Calu3 (cell line): ENCODE results near the gene CSF1. TPM values are rescaled to one million over a fixed set of nuclear protein-coding genes. Genes with fewer than 3 reads are reported as not detected.
A peak's percentile ranks its signal among the peaks of the same experiment; 100 is the strongest.

Experiments used
- BruUV-seq: library from RNA; stranded (reverse); fragments of 400-500 nt; replicated peaks from 2 replicates; lab custom pipeline; 2021; lab: Mats Ljungman, UMichigan
- CTCF ChIA-PET: fragments of 300-600 bp; sonication (Branson Sonifier 250); formaldehyde crosslinking; loops from one replicate; lab custom pipeline; 2022; ENCODE audit warnings: antibody characterized with exemption; lab: Charles Lee
- DNase-seq: peaks from one replicate; pipeline ENCODE4 v3.0.0; 2022
- H3K27ac Mint-ChIP-seq: one replicate; pipeline ENCODE4 v1.8.0; 2022; ENCODE audit warnings: mixed read lengths; ENCODE audit not compliant: unreplicated experiment
- H3K27me3 Mint-ChIP-seq: one replicate; pipeline ENCODE4 v1.8.0; 2022; ENCODE audit warnings: mixed read lengths; ENCODE audit not compliant: unreplicated experiment
- H3K36me3 Mint-ChIP-seq: one replicate; pipeline ENCODE4 v1.8.0; 2022; ENCODE audit warnings: mild to moderate bottlenecking, moderate library complexity, mixed read lengths; ENCODE audit not compliant: insufficient read depth, unreplicated experiment
- H3K4me1 Mint-ChIP-seq: one replicate; pipeline ENCODE4 v1.8.0; 2022; ENCODE audit warnings: mild to moderate bottlenecking, low read depth, mixed read lengths; ENCODE audit not compliant: unreplicated experiment
- H3K4me3 Mint-ChIP-seq: one replicate; pipeline ENCODE4 v1.8.0; 2022; ENCODE audit warnings: mild to moderate bottlenecking, low read depth, moderate library complexity, mixed read lengths; ENCODE audit not compliant: unreplicated experiment
- H3K9me3 Mint-ChIP-seq: one replicate; pipeline ENCODE4 v1.8.0; 2022; ENCODE audit warnings: low read depth, mixed read lengths; ENCODE audit not compliant: unreplicated experiment
- intact Hi-C: fragments of 100-400 bp; cut with micrococcal nuclease; formaldehyde crosslinking; loops from one replicate; pipeline ENCODE4 v1.10.0; 2022; ENCODE audit not compliant: unreplicated experiment
- total RNA-seq: library from RNA; stranded (reverse); gene quantifications from 2 replicates; pipeline ENCODE4 v1.2.3, GENCODE V29; 2022
- TF ChIP-seq, protein P1 (sequence below): fragments of 200-600 bp; IDR thresholded peaks from one replicate; pipeline ENCODE4 v1.8.0; 2022; ENCODE audit warnings: antibody characterized with exemption; ENCODE audit not compliant: unreplicated experiment

CSF1 gene
- total RNA-seq, 1 experiment from 2014 or later, result 10.8 TPM

DNA sequence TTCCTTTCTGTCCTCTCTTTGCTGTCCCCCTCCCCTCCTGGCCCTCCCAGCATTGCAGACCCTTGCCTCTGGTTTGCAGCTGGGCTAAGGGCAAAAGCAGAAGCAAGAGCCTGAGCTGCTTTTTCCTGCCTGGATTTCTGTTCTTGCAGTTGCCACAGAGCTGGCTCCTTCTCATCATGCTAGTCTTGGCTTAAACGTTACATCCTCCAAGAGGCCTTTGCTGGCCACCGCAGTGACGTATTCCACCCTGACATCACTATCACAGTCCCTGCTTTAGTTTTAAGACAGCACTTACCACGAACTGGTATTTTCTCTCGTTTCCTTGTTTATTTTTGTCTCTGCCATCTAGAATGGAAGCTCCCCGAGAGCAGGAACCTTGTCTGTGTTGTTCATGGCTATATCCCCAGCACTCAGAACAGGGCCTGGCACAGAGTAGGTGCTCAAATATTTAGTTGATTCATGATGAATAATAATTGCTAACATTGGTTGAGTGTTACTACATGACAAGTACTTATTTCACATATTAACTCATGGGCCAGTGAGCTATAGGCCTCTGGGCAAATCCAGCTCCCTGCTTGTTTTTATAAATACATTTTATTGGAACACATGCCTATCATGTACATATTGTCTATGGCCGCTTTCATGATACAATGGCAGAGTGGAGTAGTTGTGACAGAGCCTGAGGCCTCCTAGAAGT, 13.2 kb upstream of the CSF1 start:
- TF ChIP-seq, protein P1, sequence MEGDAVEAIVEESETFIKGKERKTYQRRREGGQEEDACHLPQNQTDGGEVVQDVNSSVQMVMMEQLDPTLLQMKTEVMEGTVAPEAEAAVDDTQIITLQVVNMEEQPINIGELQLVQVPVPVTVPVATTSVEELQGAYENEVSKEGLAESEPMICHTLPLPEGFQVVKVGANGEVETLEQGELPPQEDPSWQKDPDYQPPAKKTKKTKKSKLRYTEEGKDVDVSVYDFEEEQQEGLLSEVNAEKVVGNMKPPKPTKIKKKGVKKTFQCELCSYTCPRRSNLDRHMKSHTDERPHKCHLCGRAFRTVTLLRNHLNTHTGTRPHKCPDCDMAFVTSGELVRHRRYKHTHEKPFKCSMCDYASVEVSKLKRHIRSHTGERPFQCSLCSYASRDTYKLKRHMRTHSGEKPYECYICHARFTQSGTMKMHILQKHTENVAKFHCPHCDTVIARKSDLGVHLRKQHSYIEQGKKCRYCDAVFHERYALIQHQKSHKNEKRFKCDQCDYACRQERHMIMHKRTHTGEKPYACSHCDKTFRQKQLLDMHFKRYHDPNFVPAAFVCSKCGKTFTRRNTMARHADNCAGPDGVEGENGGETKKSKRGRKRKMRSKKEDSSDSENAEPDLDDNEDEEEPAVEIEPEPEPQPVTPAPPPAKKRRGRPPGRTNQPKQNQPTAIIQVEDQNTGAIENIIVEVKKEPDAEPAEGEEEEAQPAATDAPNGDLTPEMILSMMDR, result no peak
- Mint-ChIP-seq H3K4me1 (peaks cover 22% of the 10 kb centered on the region), H3K4me3 (no peak overlapping the region), H3K9me3 (no peaks in the 10 kb centered on the region), H3K27me3 (no peaks in the 10 kb centered on the region), H3K27ac (no peak overlapping the region), H3K36me3 (no peaks in the 10 kb centered on the region)
- intact Hi-C loops, result no loop called here
- CTCF ChIA-PET, result no interaction called here
- BruUV-seq, result no TSS peak
- no peak for DNase-seq

DNA sequence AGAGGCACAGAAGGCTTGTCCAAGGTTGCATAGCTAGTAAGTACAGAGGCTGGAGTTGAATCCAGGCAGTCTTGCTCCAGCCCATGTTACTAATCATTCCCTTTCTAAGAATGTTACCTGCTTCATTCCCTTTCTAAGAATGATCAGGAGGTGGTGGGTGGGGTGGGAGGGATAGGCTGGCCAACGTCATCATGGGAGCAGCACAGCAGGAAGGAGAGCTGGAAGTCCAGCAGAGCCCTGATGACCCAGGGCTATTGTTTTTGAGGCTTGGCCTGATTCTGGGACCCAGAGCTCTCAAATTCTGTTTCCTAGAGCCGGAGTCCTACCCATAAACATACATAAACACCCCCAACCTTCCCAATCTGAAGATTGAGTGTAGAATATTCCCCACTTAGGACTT, 11.8 kb upstream of the CSF1 start:
- H3K4me3 Mint-ChIP-seq, result no peak overlapping the region
- DNase-seq, result no peak
- peaks cover 30% of the 10 kb centered on the region for H3K4me1 Mint-ChIP-seq
- H3K36me3 Mint-ChIP-seq, result no peaks in the 10 kb centered on the region
- intact Hi-C loops, result no loop called here
- no peak overlapping the region for H3K27ac Mint-ChIP-seq
- no TSS peak for BruUV-seq
- CTCF ChIA-PET, result no interaction called here
- no peaks in the 10 kb centered on the region for H3K27me3 Mint-ChIP-seq
- TF ChIP-seq, protein P1, result no peak
- no peaks in the 10 kb centered on the region for H3K9me3 Mint-ChIP-seq

DNA sequence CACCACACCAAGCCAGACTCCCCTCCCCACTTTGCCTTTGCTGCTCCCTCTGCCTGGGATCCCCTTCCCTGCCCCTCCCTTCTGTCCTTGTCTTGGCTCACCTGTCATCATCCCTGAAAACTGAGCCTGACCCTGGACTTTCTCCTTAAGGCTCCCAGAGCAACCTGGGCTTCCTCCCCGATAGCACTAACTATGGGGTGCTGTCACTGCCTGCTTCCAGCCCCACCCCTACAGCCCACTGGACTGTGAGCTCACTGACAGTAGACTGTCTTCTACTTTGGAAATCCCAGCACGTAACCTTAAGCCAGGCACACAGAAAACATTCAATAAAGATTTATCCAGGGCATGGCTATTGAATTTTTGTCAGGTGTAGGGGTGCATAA, 9.5 kb upstream of the CSF1 start:
- DNase-seq, result no peak
- H3K9me3 Mint-ChIP-seq, result no peaks in the 10 kb centered on the region
- H3K36me3 Mint-ChIP-seq, result no peaks in the 10 kb centered on the region
- H3K27ac Mint-ChIP-seq, result peak overlapping the region; percentile 63
- H3K27me3 Mint-ChIP-seq, result no peaks in the 10 kb centered on the region
- BruUV-seq, result no TSS peak
- CTCF ChIA-PET, result no interaction called here
- H3K4me3 Mint-ChIP-seq, result no peak overlapping the region
- TF ChIP-seq, protein P1, result no peak
- H3K4me1 Mint-ChIP-seq, result peaks cover 30% of the 10 kb centered on the region
- intact Hi-C loops, result no loop called here

DNA sequence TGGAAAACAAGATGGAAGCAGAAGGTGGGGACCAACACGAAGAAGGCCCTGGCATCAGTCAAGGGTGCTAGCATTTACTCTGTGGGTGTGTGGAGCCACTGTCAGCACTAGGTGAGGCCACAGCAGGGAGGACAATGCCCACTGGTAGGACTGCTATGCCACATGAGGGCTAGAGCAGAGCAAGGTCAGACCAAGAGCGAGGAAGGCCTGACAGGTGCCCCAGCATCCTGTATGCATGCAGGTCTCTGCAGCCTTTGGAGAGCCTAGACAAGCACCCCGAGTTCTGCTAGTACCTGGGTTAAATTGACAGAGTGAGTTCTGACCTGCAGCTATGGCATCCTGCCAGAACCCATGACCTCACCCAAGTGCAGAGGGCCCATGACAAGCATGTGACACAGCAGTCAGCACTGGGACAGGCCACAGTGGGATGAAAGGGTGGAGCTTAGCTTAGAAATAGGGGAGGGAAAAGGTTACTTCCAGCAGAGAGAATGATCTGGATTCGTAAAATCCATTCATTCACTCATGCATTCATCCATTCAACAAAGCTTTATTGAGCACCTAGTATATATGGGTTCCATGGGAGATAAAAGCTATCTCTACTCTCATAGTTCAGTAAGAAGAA, 9.0 kb upstream of the CSF1 start:
- DNase-seq, result peak; percentile 58
- BruUV-seq, result no TSS peak
- CTCF ChIA-PET, result interaction anchor here (1.0 kb wide), 1 partner anchor 83 kb away, joined by 4 read pairs; the partner anchor contains the start of gene AHCYL1
- Mint-ChIP-seq H3K4me1 (peaks cover 30% of the 10 kb centered on the region), H3K4me3 (no peak overlapping the region), H3K27ac (no peak overlapping the region), H3K36me3 (no peaks in the 10 kb centered on the region), H3K9me3 (no peaks in the 10 kb centered on the region), H3K27me3 (peaks cover 2% of the 10 kb centered on the region)
- TF ChIP-seq, protein P1, result no peak
- intact Hi-C loops, result no loop called here
